ENCODE measurements around the gene PARP6. TPM values are rescaled to one million over a fixed set of nuclear protein-coding genes. Genes with fewer than 3 reads are reported as not detected.
A peak's percentile ranks its signal among the peaks of the same experiment; 100 is the strongest.

PARP6 gene
- total RNA-seq, 2 experiments from 2014 or later: 43.0 to 47.3 TPM

DNA sequence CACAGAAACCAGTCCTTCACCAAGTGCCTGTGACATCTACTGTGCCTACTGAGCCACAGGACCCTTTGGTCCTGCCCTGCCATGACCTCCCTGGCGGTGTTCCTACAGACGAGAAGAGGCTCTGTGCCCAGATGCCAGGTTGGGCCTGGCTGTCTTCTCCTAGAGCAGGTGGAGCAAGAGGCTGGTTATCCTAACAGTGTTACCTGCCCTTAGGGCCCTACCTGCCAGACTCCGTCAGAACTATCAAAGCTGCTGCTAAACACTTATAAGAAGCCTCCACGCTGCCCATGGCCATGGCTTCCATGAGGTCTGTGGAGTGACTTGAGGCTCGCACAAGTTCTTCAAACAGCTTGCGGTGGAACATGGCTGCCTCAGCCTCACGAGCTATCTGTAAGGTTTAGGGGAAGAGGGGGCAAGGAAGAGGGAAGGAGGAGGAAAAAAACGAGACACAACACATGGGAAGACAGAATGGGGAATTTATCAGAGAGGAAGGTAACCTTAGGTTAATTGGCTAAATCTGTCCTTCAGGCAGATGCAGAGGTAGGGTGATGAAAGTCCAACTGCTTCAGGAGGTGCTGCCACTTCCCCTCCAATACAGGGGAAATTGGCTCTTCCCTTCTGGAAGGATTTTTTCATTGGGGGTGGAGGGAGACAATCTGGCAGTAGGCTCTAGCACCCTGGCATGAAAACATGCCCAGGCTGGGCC lies 69.4 kb downstream of the PARP6 start:
- H3K4me1 Mint-ChIP-seq: peaks cover 24% of the 10 kb centered on the region
- peaks cover 2% of the 10 kb centered on the region for H3K27me3 Mint-ChIP-seq
- H3K4me3 Mint-ChIP-seq: no peak overlapping the region
- H3K36me3 Mint-ChIP-seq: peaks cover 80% of the 10 kb centered on the region
- no peak for DNase-seq
- H3K9me3 Mint-ChIP-seq: no peaks in the 10 kb centered on the region
- peak overlapping the region; percentile 50 for H3K27ac Mint-ChIP-seq

- peaks cover 77% of the 10 kb centered on the region for H3K36me3 Mint-ChIP-seq
- H3K27ac Mint-ChIP-seq: peak overlapping the region; percentile 50
- no peaks in the 10 kb centered on the region for H3K9me3 Mint-ChIP-seq
- no peak overlapping the region for H3K4me3 Mint-ChIP-seq
- H3K4me1 Mint-ChIP-seq: peaks cover 26% of the 10 kb centered on the region
- peaks cover 6% of the 10 kb centered on the region for H3K27me3 Mint-ChIP-seq
- no peak for DNase-seq
Measured at GRCh38 chr15:72202302-72202701, 70.1 kb downstream of the PARP6 start.

DNA sequence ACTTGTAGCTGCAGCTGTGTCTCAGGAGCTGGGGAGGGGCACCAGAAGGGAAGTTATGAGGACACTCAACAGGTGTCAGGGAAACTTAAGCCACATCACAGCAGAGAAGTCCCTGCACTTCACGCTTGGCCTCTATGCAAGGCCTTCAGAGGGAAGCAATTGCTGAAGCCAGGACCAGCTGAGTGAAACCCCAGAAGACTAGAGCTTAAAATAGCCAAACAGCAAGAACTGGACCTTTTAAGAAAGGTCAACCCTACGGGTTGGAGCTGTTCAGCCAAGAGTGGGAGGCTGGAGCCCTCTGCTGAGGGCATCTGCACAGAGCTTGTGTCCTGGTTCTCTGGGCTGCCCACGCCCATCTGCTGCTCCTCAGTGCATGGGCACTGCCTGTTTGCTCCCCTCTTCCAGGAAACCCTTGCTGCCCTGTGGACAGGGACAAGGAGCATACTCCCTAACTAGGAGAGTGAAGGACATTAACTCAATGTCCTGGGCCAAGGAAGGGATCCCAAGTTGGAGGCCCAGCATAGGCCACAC lies 70.9 kb downstream of the PARP6 start:
- Mint-ChIP-seq H3K27ac (no peak overlapping the region), H3K4me1 (peaks cover 23% of the 10 kb centered on the region), H3K9me3 (no peaks in the 10 kb centered on the region), H3K4me3 (no peak overlapping the region), H3K36me3 (peaks cover 69% of the 10 kb centered on the region), H3K27me3 (peaks cover 14% of the 10 kb centered on the region)
- no peak for DNase-seq

GRCh38 chr15:72200395-72201237 lies 71.7 kb downstream of the PARP6 start:
- Mint-ChIP-seq H3K36me3 (peaks cover 62% of the 10 kb centered on the region), H3K27me3 (peaks cover 20% of the 10 kb centered on the region), H3K4me3 (no peak overlapping the region), H3K9me3 (no peaks in the 10 kb centered on the region), H3K27ac (peak overlapping the region; percentile 71), H3K4me1 (peaks cover 23% of the 10 kb centered on the region)
- no peak for DNase-seq

- DNase-seq: peak; percentile 64
- no peak overlapping the region for H3K27ac Mint-ChIP-seq
- H3K27me3 Mint-ChIP-seq: peaks cover 20% of the 10 kb centered on the region
- H3K9me3 Mint-ChIP-seq: no peaks in the 10 kb centered on the region
- H3K4me1 Mint-ChIP-seq: peaks cover 23% of the 10 kb centered on the region
- H3K36me3 Mint-ChIP-seq: peaks cover 54% of the 10 kb centered on the region
- no peak overlapping the region for H3K4me3 Mint-ChIP-seq
Measured at GRCh38 chr15:72199721-72200212, 72.6 kb downstream of the PARP6 start.

DNA sequence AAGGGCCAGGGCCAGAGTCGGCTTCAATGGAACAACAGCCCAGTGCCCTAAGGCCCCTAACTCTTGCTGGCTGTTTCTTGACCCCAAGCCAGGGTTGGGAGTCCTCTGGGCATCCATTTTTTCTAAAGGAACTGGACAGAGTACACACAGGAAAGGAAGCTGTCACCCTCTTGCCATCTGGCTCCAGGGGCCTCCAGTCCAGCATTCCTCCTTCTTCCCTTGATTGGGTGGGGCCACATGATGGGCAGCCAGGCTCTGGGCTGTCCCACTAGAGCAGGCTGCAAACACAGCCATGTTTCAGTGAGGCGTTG lies 73.2 kb downstream of the PARP6 start:
- DNase-seq: no peak
- Mint-ChIP-seq H3K36me3 (peaks cover 48% of the 10 kb centered on the region), H3K27me3 (peaks cover 20% of the 10 kb centered on the region), H3K27ac (peak overlapping the region; percentile 68), H3K4me1 (peaks cover 21% of the 10 kb centered on the region), H3K9me3 (no peaks in the 10 kb centered on the region), H3K4me3 (peak overlapping the region; percentile 7)

DNA sequence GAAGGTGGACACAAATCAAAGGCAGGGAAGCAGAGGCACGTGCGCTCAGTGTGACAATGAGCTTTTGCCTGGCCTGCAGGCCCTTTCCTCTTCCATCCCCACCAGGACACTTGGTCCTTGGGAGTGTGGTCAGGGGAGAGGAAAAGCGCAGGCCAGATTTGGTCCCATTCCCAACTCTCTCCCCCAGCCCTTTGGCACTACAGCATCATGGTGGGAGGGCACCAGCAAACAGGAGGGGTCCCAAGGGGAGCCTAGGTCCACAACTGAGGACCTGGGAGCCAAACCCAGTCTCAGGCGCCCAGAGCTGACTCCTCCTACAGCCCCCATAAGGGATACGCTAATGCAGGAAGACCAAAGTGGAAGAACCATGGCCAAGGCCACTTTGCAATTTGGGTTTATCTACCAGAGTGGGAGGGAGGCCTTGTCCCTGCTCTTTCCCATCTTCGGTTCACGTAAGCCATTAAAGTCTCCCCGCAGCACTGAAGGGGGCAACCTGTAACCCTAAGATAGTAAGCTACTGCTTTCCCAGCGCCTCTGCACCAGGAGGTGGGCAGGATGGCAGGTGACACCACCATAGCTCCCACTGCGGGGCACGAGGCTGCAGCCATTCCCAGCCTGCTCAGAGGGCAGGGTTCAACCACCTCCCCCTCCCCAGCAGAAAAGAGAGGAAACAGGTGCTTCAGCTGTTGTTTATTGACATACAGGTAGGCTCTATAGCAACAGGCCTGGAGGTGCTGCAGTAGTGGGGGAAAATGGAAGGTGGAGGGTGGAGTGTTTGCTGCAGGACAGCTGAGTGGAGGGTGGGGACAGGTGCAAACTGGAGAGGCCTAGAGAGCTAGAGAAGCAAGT lies 73.8 kb downstream of the PARP6 start:
- Mint-ChIP-seq H3K4me3 (peak overlapping the region; percentile 32), H3K27ac (peak overlapping the region; percentile 68), H3K36me3 (peaks cover 47% of the 10 kb centered on the region), H3K9me3 (no peaks in the 10 kb centered on the region), H3K4me1 (peaks cover 21% of the 10 kb centered on the region), H3K27me3 (peaks cover 20% of the 10 kb centered on the region)
- DNase-seq: no peak

- DNase-seq: peak; percentile 57
- H3K27ac Mint-ChIP-seq: peak within 1 kb of the TSS; percentile 84
- H3K9me3 Mint-ChIP-seq: no peaks in the 10 kb centered on the region
- peaks cover 14% of the 10 kb centered on the region for H3K4me1 Mint-ChIP-seq
- peak within 1 kb of the TSS; percentile 68 for H3K4me3 Mint-ChIP-seq
- H3K27me3 Mint-ChIP-seq: peaks cover 21% of the 10 kb centered on the region
- peaks cover 39% of the 10 kb centered on the region for H3K36me3 Mint-ChIP-seq
Measured at GRCh38 chr15:72197460-72198355, 74.6 kb downstream of the PARP6 start, which contains the start of gene GRAMD2A. GRAMD2A (minus strand) TSS chr15:72197787.

- no peaks in the 10 kb centered on the region for H3K9me3 Mint-ChIP-seq
- peaks cover 33% of the 10 kb centered on the region for H3K36me3 Mint-ChIP-seq
- H3K4me1 Mint-ChIP-seq: peaks cover 14% of the 10 kb centered on the region
- no peak overlapping the region for H3K27ac Mint-ChIP-seq
- no peak for DNase-seq
- peaks cover 26% of the 10 kb centered on the region for H3K27me3 Mint-ChIP-seq
- H3K4me3 Mint-ChIP-seq: peak overlapping the region; percentile 29
Measured at GRCh38 chr15:72197041-72197459, 75.3 kb downstream of the PARP6 start.

GRCh38 chr15:72196409-72197040 lies 75.8 kb downstream of the PARP6 start:
- H3K36me3 Mint-ChIP-seq: peaks cover 33% of the 10 kb centered on the region
- peaks cover 14% of the 10 kb centered on the region for H3K4me1 Mint-ChIP-seq
- peaks cover 26% of the 10 kb centered on the region for H3K27me3 Mint-ChIP-seq
- DNase-seq: no peak
- H3K27ac Mint-ChIP-seq: no peak overlapping the region
- no peaks in the 10 kb centered on the region for H3K9me3 Mint-ChIP-seq
- no peak overlapping the region for H3K4me3 Mint-ChIP-seq

- H3K9me3 Mint-ChIP-seq: no peaks in the 10 kb centered on the region
- peaks cover 10% of the 10 kb centered on the region for H3K4me1 Mint-ChIP-seq
- peaks cover 35% of the 10 kb centered on the region for H3K27me3 Mint-ChIP-seq
- H3K4me3 Mint-ChIP-seq: no peak overlapping the region
- DNase-seq: no peak
- H3K27ac Mint-ChIP-seq: no peak overlapping the region
- H3K36me3 Mint-ChIP-seq: peaks cover 23% of the 10 kb centered on the region
Measured at GRCh38 chr15:72195101-72195511, 77.2 kb downstream of the PARP6 start.

DNA sequence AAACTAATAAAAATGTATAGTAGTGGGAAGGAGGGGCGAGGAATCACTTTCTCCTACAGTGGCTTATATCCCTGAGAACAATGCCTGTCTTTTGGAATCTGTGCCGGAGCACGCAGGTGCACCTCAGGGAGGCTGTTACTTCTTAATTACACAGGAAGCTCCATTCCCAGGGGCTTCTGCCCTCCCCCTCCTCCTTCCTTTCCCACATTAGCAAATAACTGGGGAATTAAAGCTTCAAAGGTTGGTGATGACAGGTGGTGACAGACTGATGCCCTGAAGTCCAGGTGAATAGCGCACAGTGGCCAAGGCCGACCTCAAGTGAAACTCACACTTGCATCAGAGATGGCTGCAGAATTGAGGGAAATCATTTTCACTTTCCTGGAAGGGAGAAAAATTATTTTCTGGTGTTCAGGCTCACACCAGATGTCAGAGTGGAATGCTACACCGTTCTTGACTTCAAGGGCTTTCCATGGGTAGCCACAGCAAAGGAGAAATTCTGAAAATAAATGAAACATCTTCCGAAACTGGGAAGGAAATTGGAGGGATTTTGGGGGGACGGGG lies 78.4 kb downstream of the PARP6 start:
- Mint-ChIP-seq H3K27me3 (peaks cover 45% of the 10 kb centered on the region), H3K27ac (no peak overlapping the region), H3K36me3 (peaks cover 12% of the 10 kb centered on the region), H3K4me1 (peaks cover 7% of the 10 kb centered on the region), H3K9me3 (no peaks in the 10 kb centered on the region), H3K4me3 (no peak overlapping the region)
- no peak for DNase-seq

DNA sequence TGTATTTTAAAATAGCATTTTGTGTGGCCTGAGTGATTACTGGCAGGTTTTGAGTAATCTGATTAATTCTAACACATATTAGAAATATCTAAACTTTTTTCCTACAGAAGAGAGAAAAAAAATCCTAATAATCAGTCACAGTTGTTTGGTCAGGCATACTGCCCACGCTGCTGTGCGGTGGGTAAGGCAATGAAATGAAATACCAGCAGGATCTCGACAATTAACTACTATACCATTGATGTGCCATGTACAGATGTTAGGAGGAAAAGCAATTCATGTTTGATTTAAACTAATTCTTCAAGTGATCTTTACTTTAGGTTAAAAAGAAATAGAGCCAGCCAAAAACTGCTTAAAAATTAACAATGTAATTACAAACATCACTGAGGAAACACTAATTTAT lies 79.9 kb downstream of the PARP6 start:
- no peaks in the 10 kb centered on the region for H3K36me3 Mint-ChIP-seq
- H3K4me1 Mint-ChIP-seq: no peaks in the 10 kb centered on the region
- no peaks in the 10 kb centered on the region for H3K9me3 Mint-ChIP-seq
- H3K27me3 Mint-ChIP-seq: peaks cover 51% of the 10 kb centered on the region
- H3K27ac Mint-ChIP-seq: no peak overlapping the region
- DNase-seq: no peak
- H3K4me3 Mint-ChIP-seq: no peak overlapping the region
